LNCaP clone FGC (cell line): Measurements from ENCODE around the gene OCSTAMP.
A peak's percentile ranks its signal among the peaks of the same experiment; 100 is the strongest.

Source experiments
- DNase-seq: peaks from one replicate; pipeline ENCODE4 v3.0.0-alpha.2; 2011; ENCODE audit warnings: low read depth
- H3K4me3 ChIP-seq: 2 replicates; pipeline ENCODE4 v1.5.1; 2011; ENCODE audit warnings: mild to moderate bottlenecking, low read depth, low read length, control low read depth
- CTCF ChIP-seq: IDR thresholded peaks from 2 replicates; pipeline ENCODE4 v1.5.1; 2012; ENCODE audit warnings: mild to moderate bottlenecking; ENCODE audit not compliant: control insufficient read depth, insufficient read depth; ENCODE audit errors: extremely low read depth

The OCSTAMP gene

GRCh38 chr20:46562009-46562372, 11.5 kb upstream of the OCSTAMP start:
- TF ChIP-seq CTCF, result no peak
- DNase-seq, result no peak
- no peak overlapping the region for H3K4me3 ChIP-seq

GRCh38 chr20:46559685-46560440, 9.4 kb upstream of the OCSTAMP start:
- no peak for DNase-seq
- no peak overlapping the region for H3K4me3 ChIP-seq
- TF ChIP-seq CTCF, result peak; percentile 7; the same call in 1 of the 2 replicates

GRCh38 chr20:46559001-46559400, 8.5 kb upstream of the OCSTAMP start:
- DNase-seq, result no peak
- TF ChIP-seq CTCF, result no peak
- no peak overlapping the region for H3K4me3 ChIP-seq

GRCh38 chr20:46558511-46558959, 8.1 kb upstream of the OCSTAMP start:
- H3K4me3 ChIP-seq, result no peak overlapping the region
- no peak for DNase-seq
- TF ChIP-seq CTCF, result no peak

GRCh38 chr20:46557231-46557956, 6.9 kb upstream of the OCSTAMP start:
- TF ChIP-seq CTCF, result no peak
- H3K4me3 ChIP-seq, result no peak overlapping the region
- DNase-seq, result peak; percentile 31

- H3K4me3 ChIP-seq, result no peak overlapping the region
- no peak for DNase-seq
- TF ChIP-seq CTCF, result no peak
These were observed 5.0 kb upstream of the OCSTAMP start for GRCh38 chr20:46555370-46555956.
